WI38 (cell line): ENCODE measurements around the gene GFOD1.

Source experiments
- H3K4me3 ChIP-seq: 2 replicates; pipeline ENCODE4 v1.5.1; 2011; ENCODE audit warnings: low read depth, mild to moderate bottlenecking, control low read depth, low read length
- TF ChIP-seq, protein P1 (sequence below): IDR thresholded peaks from 2 replicates; pipeline ENCODE4 v1.5.1; 2012; ENCODE audit warnings: low read depth, mild to moderate bottlenecking, control low read depth, low read length

The GFOD1 gene

DNA sequence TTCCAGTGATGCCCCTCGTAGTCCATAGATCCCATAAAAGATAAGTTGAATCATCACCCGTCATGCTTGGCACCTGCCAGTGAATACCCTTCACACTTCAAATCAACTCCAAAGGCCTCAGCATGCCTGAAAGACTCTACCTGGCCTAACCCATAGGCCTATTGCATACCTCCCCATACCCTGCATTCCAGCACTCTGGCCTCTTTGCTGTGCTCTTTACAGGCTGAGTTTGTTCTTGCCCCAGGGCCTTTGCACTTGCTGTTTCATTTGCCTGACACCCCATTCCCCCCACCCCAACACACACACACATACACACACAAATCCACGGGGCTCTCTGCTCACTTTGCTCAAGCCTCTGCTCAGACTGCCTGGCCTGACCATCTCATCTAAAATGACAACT, 3.0 kb upstream of the GFOD1 start:
- TF ChIP-seq, protein P1, sequence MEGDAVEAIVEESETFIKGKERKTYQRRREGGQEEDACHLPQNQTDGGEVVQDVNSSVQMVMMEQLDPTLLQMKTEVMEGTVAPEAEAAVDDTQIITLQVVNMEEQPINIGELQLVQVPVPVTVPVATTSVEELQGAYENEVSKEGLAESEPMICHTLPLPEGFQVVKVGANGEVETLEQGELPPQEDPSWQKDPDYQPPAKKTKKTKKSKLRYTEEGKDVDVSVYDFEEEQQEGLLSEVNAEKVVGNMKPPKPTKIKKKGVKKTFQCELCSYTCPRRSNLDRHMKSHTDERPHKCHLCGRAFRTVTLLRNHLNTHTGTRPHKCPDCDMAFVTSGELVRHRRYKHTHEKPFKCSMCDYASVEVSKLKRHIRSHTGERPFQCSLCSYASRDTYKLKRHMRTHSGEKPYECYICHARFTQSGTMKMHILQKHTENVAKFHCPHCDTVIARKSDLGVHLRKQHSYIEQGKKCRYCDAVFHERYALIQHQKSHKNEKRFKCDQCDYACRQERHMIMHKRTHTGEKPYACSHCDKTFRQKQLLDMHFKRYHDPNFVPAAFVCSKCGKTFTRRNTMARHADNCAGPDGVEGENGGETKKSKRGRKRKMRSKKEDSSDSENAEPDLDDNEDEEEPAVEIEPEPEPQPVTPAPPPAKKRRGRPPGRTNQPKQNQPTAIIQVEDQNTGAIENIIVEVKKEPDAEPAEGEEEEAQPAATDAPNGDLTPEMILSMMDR = no peak
- no peak overlapping the region for H3K4me3 ChIP-seq

DNA sequence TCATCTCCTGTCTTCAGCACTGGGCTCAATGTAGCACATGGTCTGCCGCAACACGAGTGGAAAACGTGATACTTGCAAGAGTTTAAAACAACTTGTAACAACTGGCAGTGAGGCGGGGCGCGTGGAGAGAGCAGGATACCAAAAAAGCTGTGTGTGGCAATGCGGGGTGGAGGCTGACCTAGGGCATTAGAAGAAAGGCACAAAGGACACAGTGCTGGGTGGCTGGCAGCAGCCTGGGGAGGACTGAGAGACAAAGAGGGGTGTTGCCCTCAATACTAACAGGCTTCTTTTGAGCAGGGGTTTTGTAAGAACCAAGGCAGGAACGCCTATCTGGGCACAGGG, 1.5 kb upstream of the GFOD1 start:
- TF ChIP-seq, protein P1 = no peak
- no peak overlapping the region for H3K4me3 ChIP-seq

DNA sequence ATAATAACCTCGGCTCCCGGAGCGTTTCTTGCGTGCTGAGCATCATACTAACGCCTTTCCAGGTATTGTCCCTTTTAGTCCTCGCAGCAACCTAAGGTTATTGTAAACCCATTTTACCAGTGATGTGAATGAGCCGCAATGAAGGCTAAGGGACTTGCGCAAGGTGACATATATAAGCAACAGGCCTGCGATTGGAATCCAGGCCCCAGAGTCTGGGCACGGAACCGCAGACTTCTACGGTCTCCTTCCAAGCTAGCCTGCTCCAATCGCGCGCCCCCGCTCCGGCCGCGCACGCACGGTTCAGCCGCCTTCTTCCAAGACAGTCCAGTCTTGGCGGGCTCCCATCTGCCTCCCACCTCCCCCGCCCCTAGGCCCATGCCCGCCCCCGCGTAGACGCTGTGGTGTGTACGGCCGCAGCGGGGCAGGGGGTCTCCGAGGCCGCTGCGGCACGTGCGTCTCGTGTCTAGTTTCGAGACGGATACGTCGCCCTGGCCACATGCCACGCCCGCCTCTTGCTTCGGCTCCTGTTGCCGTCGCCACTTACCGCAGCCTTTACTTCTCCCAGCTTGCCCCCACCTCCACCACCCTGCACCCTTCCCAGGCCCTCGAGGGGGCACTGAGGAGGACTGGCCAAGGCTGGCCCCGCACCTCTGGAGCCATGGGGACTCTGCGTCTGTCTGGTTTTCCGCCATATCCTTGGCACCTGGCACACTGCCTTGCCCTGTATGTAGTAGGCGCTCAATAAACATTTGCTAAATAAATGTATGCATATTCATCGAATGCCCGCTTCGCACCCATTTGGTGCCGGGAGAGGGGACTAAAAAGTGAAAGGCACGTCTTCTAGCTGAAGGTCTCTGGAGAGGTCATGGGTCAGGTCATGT, 855 bp upstream of the GFOD1 start:
- TF ChIP-seq, protein P1 = no peak
- H3K4me3 ChIP-seq = peak overlapping the region; percentile 63

DNA sequence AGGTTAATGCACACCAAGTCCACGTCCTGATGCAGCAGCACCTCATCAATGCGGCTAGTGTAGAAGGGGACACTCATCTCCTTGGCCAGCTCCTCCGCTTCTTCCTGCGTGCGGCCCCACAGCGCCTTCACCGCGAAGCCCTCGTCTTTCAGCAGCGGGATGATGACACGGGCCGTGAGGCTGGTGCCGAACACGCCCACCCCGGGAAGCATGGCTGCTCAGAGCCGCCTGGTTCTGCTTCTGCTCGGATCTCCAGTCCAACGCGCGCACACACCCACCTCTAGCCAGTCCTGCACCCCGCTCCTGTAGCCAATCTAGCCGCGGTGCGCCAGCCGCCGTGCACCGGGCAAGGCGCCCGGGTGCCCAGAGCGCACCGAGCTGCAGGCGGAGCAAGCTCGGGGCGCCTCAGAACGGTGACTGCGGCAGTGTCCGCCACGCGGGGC, 700 bp downstream of the GFOD1 start:
- peak overlapping the region; percentile 79 for H3K4me3 ChIP-seq
- TF ChIP-seq, protein P1 = no peak

DNA sequence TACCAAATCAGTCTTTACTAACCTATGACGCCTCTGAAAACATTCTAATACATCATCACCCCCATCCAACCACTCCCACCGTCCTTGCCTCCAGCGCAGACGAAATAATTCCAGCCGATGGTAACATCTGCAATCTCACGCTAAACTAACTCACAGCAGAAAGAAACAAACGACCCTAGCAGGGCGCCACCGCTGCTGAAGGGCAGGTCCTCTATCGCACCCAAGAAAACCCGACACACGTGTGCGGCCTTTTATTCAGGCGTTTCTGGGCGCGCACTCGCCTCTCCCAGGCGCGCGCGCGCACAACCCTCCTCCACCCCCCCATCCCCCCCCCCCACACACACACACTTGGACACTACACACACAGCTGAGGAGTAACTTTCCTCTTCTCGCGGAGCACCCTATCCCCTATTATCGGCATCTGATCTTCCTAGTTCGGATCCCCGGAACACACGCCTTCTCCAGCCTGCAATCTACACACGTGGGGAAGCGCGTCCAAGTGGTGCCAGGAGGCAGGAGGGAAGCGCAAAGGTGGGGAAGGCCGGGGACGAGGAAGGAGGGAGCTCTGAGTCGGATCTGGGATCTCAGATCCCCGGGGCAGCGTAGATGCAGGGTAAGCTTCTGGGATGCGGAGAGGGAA, 1.4 kb downstream of the GFOD1 start:
- H3K4me3 ChIP-seq = peak overlapping the region; percentile 79
- TF ChIP-seq, protein P1 = no peak

DNA sequence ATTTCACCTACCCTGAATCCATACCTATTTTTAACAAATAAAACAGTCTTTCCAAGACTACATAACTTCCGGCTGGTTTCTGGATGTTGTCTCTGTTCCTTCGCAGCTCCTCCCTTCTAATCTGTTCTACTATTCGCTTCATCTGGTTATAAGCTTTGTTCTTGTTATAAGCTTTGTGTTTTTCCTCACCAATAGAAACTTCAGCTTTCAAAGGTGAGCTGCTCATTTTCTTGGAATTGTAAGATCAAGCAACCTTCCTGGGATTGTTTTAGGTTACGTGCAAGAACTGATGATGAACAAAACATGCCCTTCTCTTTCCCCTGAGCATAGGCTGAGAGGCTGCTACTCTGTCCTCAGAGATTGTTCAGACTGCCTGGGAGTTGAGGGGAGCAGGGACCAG, 2.1 kb downstream of the GFOD1 start:
- TF ChIP-seq, protein P1 = no peak
- H3K4me3 ChIP-seq = peak overlapping the region; percentile 79

DNA sequence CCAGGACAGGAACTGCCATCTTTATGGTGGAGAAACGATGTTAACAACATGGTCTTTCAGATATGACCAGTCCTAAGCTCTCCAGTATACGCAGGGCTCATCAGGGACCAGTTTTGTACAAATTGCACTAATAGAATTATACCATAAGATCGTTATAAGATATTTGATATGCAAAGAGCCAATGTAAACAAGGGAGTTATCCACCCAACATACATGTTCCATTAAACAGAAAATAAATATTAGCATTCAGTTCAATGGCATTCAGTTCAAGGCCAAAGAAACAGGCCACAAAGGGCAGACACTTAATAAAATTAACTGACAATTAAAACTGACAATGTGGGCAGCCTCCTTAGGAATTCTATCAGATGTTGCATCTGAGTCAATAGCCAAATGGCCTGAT, 2.6 kb downstream of the GFOD1 start:
- H3K4me3 ChIP-seq = peak overlapping the region; percentile 79
- TF ChIP-seq, protein P1 = no peak
